IMR-90 (cell line): ENCODE data around the gene PTGES3. TPM values are rescaled to one million over a fixed set of nuclear protein-coding genes. Genes with fewer than 3 reads are reported as not detected.

Experiments used
- ATAC-seq: fragments of 200-7000 bp; cut with Tn5 transposase; 2 replicates; pipeline ENCODE4 v1.9.1; 2020; ENCODE audit warnings: low read depth, mild to moderate bottlenecking, moderate library complexity
- BruUV-seq: library from RNA; stranded (reverse); fragments of 400-500 nt; replicated peaks from 2 replicates; lab custom pipeline; 2021; lab: Mats Ljungman, UMichigan
- CTCF ChIA-PET: fragments of 300-600 bp; formaldehyde crosslinking; extraction: SDS; loops from one replicate; lab custom pipeline; 2021; ENCODE audit warnings: antibody characterized with exemption; lab: Yijun Ruan, JAX
- POLR2A ChIA-PET: fragments of 300-600 bp; sonication (Branson Sonifier 250); formaldehyde crosslinking; loops from one replicate; lab custom pipeline; 2022; ENCODE audit warnings: antibody characterized with exemption; ENCODE audit not compliant: unreplicated experiment; lab: Charles Lee
- DNase-seq: peaks from one replicate; pipeline ENCODE4 v3.0.0; 2013
- H2AFZ ChIP-seq: replicated peaks from 2 replicates; pipeline ENCODE3; 2013; ENCODE audit warnings: low read length, mild to moderate bottlenecking; ENCODE audit not compliant: poor library complexity
- H2AK5ac ChIP-seq: 2 replicates; pipeline ENCODE4 v1.6.1; 2013; ENCODE audit warnings: low read depth, low read length, inconsistent platforms
- H2AK9ac ChIP-seq: replicated peaks from 2 replicates; pipeline ENCODE3; 2013; ENCODE audit warnings: mild to moderate bottlenecking, low read depth, low read length, moderate library complexity; ENCODE audit not compliant: poor library complexity
- H2BK120ac ChIP-seq: 2 replicates; pipeline ENCODE4 v1.6.1; 2013; ENCODE audit warnings: low read depth, low read length, inconsistent platforms
- H2BK15ac ChIP-seq: 3 replicates; pipeline ENCODE4 v1.6.1; 2013; ENCODE audit warnings: low read depth, low read length, inconsistent platforms
- H2BK20ac ChIP-seq: 2 replicates; pipeline ENCODE4 v1.6.1; 2013; ENCODE audit warnings: low read depth, mild to moderate bottlenecking, inconsistent platforms, low read length, moderate library complexity
- H2BK5ac ChIP-seq: 2 replicates; pipeline ENCODE4 v1.6.1; 2013; ENCODE audit warnings: mild to moderate bottlenecking, low read depth, low read length, inconsistent platforms; ENCODE audit not compliant: poor library complexity, severe bottlenecking
- H3K14ac ChIP-seq: replicated peaks from 2 replicates; pipeline ENCODE4 v1.6.1; 2013; ENCODE audit warnings: low read depth, low read length, inconsistent platforms
- H3K18ac ChIP-seq: 2 replicates; pipeline ENCODE4 v1.6.1; 2013; ENCODE audit warnings: low read depth, low read length, control low read depth
- H3K23ac ChIP-seq: 2 replicates; pipeline ENCODE4 v1.6.1; 2013; ENCODE audit warnings: low read depth, low read length, inconsistent platforms
- H3K27ac ChIP-seq: 2 replicates; pipeline ENCODE4 v1.5.1; 2013; ENCODE audit warnings: mild to moderate bottlenecking, control low read depth, low read length; ENCODE audit not compliant: insufficient read depth
- H3K27me3 ChIP-seq: 2 replicates; pipeline ENCODE4 v1.6.1; 2013; ENCODE audit warnings: low read length; ENCODE audit not compliant: control insufficient read depth, insufficient read depth
- H3K36me3 ChIP-seq: 2 replicates; pipeline ENCODE4 v1.6.1; 2013; ENCODE audit warnings: low read length, mixed read lengths; ENCODE audit not compliant: control insufficient read depth, insufficient read depth
- H3K4ac ChIP-seq: 2 replicates; pipeline ENCODE4 v1.6.1; 2013; ENCODE audit warnings: low read depth, low read length, inconsistent platforms
- H3K4me1 ChIP-seq: 2 replicates; pipeline ENCODE4 v1.6.1; 2013; ENCODE audit warnings: low read length, mixed read lengths; ENCODE audit not compliant: control insufficient read depth, insufficient read depth
- H3K4me2 ChIP-seq: 2 replicates; pipeline ENCODE4 v1.6.1; 2013; ENCODE audit warnings: low read depth, mild to moderate bottlenecking, control low read depth, low read length, moderate library complexity
- H3K4me3 ChIP-seq: 2 replicates; pipeline ENCODE4 v1.5.1; 2013; ENCODE audit warnings: low read depth, mild to moderate bottlenecking, control low read depth, low read length, moderate library complexity; ENCODE audit not compliant: insufficient read depth
- H3K56ac ChIP-seq: 2 replicates; pipeline ENCODE4 v1.6.1; 2013; ENCODE audit warnings: low read length, inconsistent platforms; ENCODE audit not compliant: insufficient read depth; ENCODE audit errors: extremely low read depth
- H3K79me1 ChIP-seq, 2 experiments: 2 replicates each; pipeline ENCODE4 v1.6.1; 2013; ENCODE audit warnings: low read length in 2 of 2, inconsistent platforms in 1 of 2, low read depth in 1 of 2
- H3K9ac ChIP-seq: 2 replicates; pipeline ENCODE4 v1.6.1; 2013; ENCODE audit warnings: low read depth, low read length, control low read depth
- H3K9me1 ChIP-seq: 2 replicates; pipeline ENCODE4 v1.6.1; 2013; ENCODE audit warnings: low read length, inconsistent platforms; ENCODE audit not compliant: insufficient read depth
- H3K9me3 ChIP-seq: 2 replicates; pipeline ENCODE4 v1.6.1; 2013; ENCODE audit warnings: low read length; ENCODE audit not compliant: control insufficient read depth, insufficient read depth
- H4K20me1 ChIP-seq: 2 replicates; pipeline ENCODE4 v1.6.1; 2013; ENCODE audit warnings: low read length, inconsistent platforms; ENCODE audit not compliant: insufficient read depth
- H4K5ac ChIP-seq: 2 replicates; pipeline ENCODE4 v1.6.1; 2013; ENCODE audit warnings: mild to moderate bottlenecking, low read depth, low read length, control low read depth
- H4K8ac ChIP-seq, 2 experiments: 2 replicates each; pipeline ENCODE4 v1.6.1; 2013; ENCODE audit warnings: low read depth in 2 of 2, low read length in 2 of 2, control low read depth in 1 of 2, inconsistent platforms in 1 of 2
- H4K91ac ChIP-seq: 2 replicates; pipeline ENCODE4 v1.6.1; 2013; ENCODE audit warnings: low read depth, low read length, inconsistent platforms; ENCODE audit not compliant: insufficient read depth
- ELK1 ChIP-seq: fragments of 150-350 bp; IDR thresholded peaks from 2 replicates; pipeline ENCODE4 v1.6.1; 2016; ENCODE audit warnings: low read depth, mild to moderate bottlenecking, low read length, moderate library complexity, borderline replicate concordance
- FOS ChIP-seq: fragments of 150-350 bp; IDR thresholded peaks from 2 replicates; pipeline ENCODE4 v1.6.1; 2016; ENCODE audit warnings: low read depth, low read length
- WGBS, 2 experiments: methylation state at CpG; one replicate each; pipeline versions ENCODE4 v1.1.5 to v1.1.7; 2013; ENCODE audit warnings: missing lambda C conversion rate in 2 of 2; ENCODE audit not compliant: insufficient read length in 1 of 2; ENCODE audit errors: extremely low coverage in 2 of 2; 5-methylcytosine and 5-hydroxymethylcytosine counted together
- dilution Hi-C: fragments of 300-500 bp; cut with HindIII; formaldehyde crosslinking; loops from one replicate; pipeline ENCODE4 v1.14.3; 2018; ENCODE audit warnings: low sequenced_read_pairs; ENCODE audit not compliant: unreplicated experiment
- in situ Hi-C: fragments of 300-500 bp; cut with MboI; formaldehyde crosslinking; loops from 3 replicates; pipeline ENCODE4 v1.14.3; 2019; ENCODE audit warnings: low sequenced_read_pairs, inconsistent platforms, mixed read lengths
- intact Hi-C: fragments of 100-400 bp; cut with micrococcal nuclease; formaldehyde crosslinking; loops from 2 replicates; pipeline ENCODE4 v1.10.0; 2022
- polyA plus RNA-seq, 3 experiments: library from polyadenylated mRNA; depleted of rRNA; stranded (reverse); fragments of >200 nt; gene quantifications; 2 replicates each; pipeline ENCODE4 v1.2.3, GENCODE V29; 2012; ENCODE audit warnings: low replicate concordance in 1 of 3
- total RNA-seq: library from RNA; depleted of rRNA; stranded (reverse); fragments of >200 nt; gene quantifications from 2 replicates; pipeline ENCODE4 v1.2.3, GENCODE V29; 2012

PTGES3 gene
- total and polyA plus RNA-seq, 2 of the 4 experiments (the other 2 are of a cell fraction) = 42.7 to 73.2 TPM

GRCh38 chr12:56668197-56668457 is 20.0 kb downstream of the PTGES3 start:
- H3K18ac ChIP-seq = no peak overlapping the region
- no peak overlapping the region for H4K8ac ChIP-seq
- BruUV-seq = no TSS peak
- peaks cover 26 to 45% of the 10 kb centered on the region in 2 experiments for H3K79me1 ChIP-seq
- no peak overlapping the region for H2BK20ac ChIP-seq
- H3K36me3 ChIP-seq = peaks cover 39% of the 10 kb centered on the region
- no peaks in the 10 kb centered on the region for H3K9me3 ChIP-seq
- H3K4me2 ChIP-seq = no peak overlapping the region
- H3K9me1 ChIP-seq = peaks cover 3% of the 10 kb centered on the region; the same call in 1 of the 2 replicates
- H3K14ac ChIP-seq = no peak overlapping the region
- no peak overlapping the region for H4K5ac ChIP-seq
- no peak overlapping the region for H3K27ac ChIP-seq
- WGBS, 2 experiments = no CpG with 5 or more reads among the region's 2 CpGs
- dilution Hi-C loops (no loop called here), intact Hi-C loops (no loop called here), in situ Hi-C loops (no loop called here)
- TF ChIP-seq FOS (no peak), ELK1 (no peak)
- no peak for DNase-seq
- H3K4me1 ChIP-seq = peaks cover 3% of the 10 kb centered on the region; the same call in 1 of the 2 replicates
- H3K27me3 ChIP-seq = no peaks in the 10 kb centered on the region
- peaks cover 24% of the 10 kb centered on the region for H4K20me1 ChIP-seq
- ATAC-seq = no peak
- no peak overlapping the region for H2AK9ac ChIP-seq
- no peak overlapping the region for H3K9ac ChIP-seq
- no peak overlapping the region for H3K23ac ChIP-seq
- CTCF ChIA-PET = no interaction called here
- POLR2A ChIA-PET = no interaction called here
- H3K4me3 ChIP-seq = no peak overlapping the region
- no peak overlapping the region for H2AK5ac ChIP-seq
- no peak overlapping the region for H3K4ac ChIP-seq
- H4K91ac ChIP-seq = no peak overlapping the region
- H3K56ac ChIP-seq = no peak overlapping the region
- no peak overlapping the region for H2BK5ac ChIP-seq
- no peak overlapping the region for H2BK15ac ChIP-seq
- H2BK120ac ChIP-seq = no peak overlapping the region
- no peak overlapping the region for H2AFZ ChIP-seq
